Gastroesophageal sphincter (tissue), 3 donors: ENCODE measurements around the gene TBC1D9.

ENCODE experiments used
- CTCF ChIP-seq, 4 experiments: fragments of 200-600 bp in 2 of 4; fragments of 450-650 bp in 2 of 4; sonication (generic) in 1 of 4; IDR thresholded peaks; one replicate each; pipeline ENCODE4 v1.5.1; 2017 to 2019; ENCODE audit warnings: antibody characterized with exemption in 4 of 4, mild to moderate bottlenecking in 2 of 4, moderate library complexity in 2 of 4
- POLR2A ChIP-seq, 2 donors: fragments of 450-650 bp; IDR thresholded peaks; one replicate each; pipeline ENCODE4 v1.6.1; 2017; ENCODE audit warnings: antibody characterized with exemption in 2 of 2, mild to moderate bottlenecking in 2 of 2, moderate library complexity in 1 of 2

DNA sequence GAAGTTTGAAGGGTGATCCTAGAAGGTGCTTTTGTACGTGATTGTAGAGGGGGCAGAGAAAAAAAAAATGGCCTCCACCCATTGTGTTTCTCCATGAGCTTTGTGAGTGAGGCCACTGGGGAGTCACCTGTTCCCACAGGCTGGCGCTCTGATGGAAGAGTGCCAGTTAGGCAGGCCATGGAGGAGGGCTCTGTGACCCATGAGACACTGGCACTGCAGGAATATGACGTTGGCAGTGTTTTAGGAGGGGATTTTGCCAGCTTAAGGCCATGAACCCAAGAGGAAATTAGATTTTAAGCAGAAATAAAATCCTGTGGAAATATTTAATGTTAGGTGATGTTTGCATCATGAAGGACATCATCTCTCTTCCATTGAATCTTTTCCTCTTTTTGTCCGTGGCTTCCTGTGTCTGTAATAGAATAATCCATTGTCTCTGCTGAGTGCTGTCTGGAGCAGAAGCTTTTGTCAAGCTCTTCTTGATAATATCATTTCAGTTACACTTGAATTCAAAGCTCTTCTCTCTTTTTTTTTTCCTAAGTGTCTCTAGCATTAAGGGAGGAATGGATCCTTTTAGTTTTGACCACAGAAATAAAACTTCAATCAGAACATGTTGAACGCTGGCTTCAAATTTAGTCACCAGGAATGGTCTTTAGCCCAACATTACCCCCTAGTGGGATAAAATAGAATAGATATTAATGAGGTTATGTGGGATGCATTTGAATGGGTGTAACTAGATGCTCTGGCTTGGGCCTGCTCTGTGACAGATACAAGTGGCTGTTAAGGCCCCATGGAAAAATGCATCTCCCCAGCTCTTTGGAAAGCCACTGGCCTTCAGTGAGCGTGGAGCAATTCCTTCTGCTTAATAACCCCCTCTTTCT is 146.4 kb downstream of the TBC1D9 start:
- TF ChIP-seq CTCF (IDR thresholded peaks at IDR 0.05) (peak; percentile 25 to 56 (median 44)), POLR2A (IDR thresholded peaks at IDR 0.05) (no peak)
